Loucy (cell line): ENCODE data around the gene C9orf72.

Source experiments
- H2AFZ ChIP-seq: fragments of 200-600 bp; sonication (generic); 2 replicates; pipeline ENCODE4 v1.6.0; 2016; ENCODE audit warnings: antibody characterized with exemption, mild to moderate bottlenecking, low read length, moderate library complexity
- H3F3A ChIP-seq: fragments of 200-600 bp; 2 replicates; pipeline ENCODE4 v1.6.0; 2016; ENCODE audit warnings: antibody characterized with exemption, low read depth, mild to moderate bottlenecking
- H3K27me3 ChIP-seq: fragments of 200-600 bp; sonication (generic); 2 replicates; pipeline ENCODE4 v1.6.1; 2014; ENCODE audit warnings: low read length, mild to moderate bottlenecking; ENCODE audit not compliant: insufficient read depth, poor library complexity, severe bottlenecking
- H3K36me3 ChIP-seq: fragments of 200-600 bp; sonication (generic); 2 replicates; pipeline ENCODE4 v1.6.1; 2016; ENCODE audit warnings: low read length; ENCODE audit not compliant: insufficient read depth
- H3K4me1 ChIP-seq: fragments of 200-600 bp; sonication (generic); 2 replicates; pipeline ENCODE4 v1.5.1; 2014; ENCODE audit warnings: low read length, mild to moderate bottlenecking; ENCODE audit not compliant: insufficient read depth, poor library complexity, severe bottlenecking
- H3K4me2 ChIP-seq: fragments of 200-600 bp; sonication (generic); 2 replicates; pipeline ENCODE4 v1.6.0; 2014; ENCODE audit warnings: antibody characterized with exemption, low read length, low read depth, mild to moderate bottlenecking; ENCODE audit not compliant: poor library complexity, severe bottlenecking
- H3K4me3 ChIP-seq: fragments of 200-600 bp; sonication (generic); 2 replicates; pipeline ENCODE4 v1.5.1; 2014; ENCODE audit warnings: low read length, mild to moderate bottlenecking, mixed read lengths; ENCODE audit not compliant: poor library complexity, severe bottlenecking
- H3K79me2 ChIP-seq: fragments of 200-600 bp; sonication (generic); 2 replicates; pipeline ENCODE4 v1.6.1; 2014; ENCODE audit warnings: low read length; ENCODE audit not compliant: insufficient read depth
- H3K9ac ChIP-seq: fragments of 200-600 bp; sonication (generic); 2 replicates; pipeline ENCODE4 v1.6.0; 2014; ENCODE audit warnings: mild to moderate bottlenecking, low read depth, low read length, moderate library complexity; ENCODE audit not compliant: poor library complexity, severe bottlenecking
- H3K9me2 ChIP-seq: fragments of 200-600 bp; sonication (generic); replicated peaks from 2 replicates; pipeline ENCODE4 v1.6.1; 2016; ENCODE audit warnings: low read depth, low read length, mixed read lengths
- H3K9me3 ChIP-seq: fragments of 200-600 bp; sonication (generic); 2 replicates; pipeline ENCODE4 v1.6.1; 2014; ENCODE audit warnings: mild to moderate bottlenecking, antibody characterized with exemption, low read length, low read depth; ENCODE audit not compliant: insufficient read depth
- H4K20me1 ChIP-seq: fragments of 200-600 bp; sonication (generic); 2 replicates; pipeline ENCODE4 v1.6.0; 2014; ENCODE audit warnings: antibody characterized with exemption, low read length, mild to moderate bottlenecking; ENCODE audit not compliant: insufficient read depth, poor library complexity, severe bottlenecking
- EZH2phosphoT487 ChIP-seq: fragments of 200-600 bp; IDR thresholded peaks from 2 replicates; pipeline ENCODE4 v1.6.1; 2018; ENCODE audit warnings: antibody characterized with exemption, mild to moderate bottlenecking, moderate library complexity, borderline replicate concordance
- TF ChIP-seq, protein P1 (sequence below): fragments of 200-600 bp; sonication (generic); conservative IDR thresholded peaks from 2 replicates; pipeline ENCODE4 v1.5.1; 2014; ENCODE audit warnings: mild to moderate bottlenecking, antibody characterized with exemption, low read length

C9orf72 gene

DNA sequence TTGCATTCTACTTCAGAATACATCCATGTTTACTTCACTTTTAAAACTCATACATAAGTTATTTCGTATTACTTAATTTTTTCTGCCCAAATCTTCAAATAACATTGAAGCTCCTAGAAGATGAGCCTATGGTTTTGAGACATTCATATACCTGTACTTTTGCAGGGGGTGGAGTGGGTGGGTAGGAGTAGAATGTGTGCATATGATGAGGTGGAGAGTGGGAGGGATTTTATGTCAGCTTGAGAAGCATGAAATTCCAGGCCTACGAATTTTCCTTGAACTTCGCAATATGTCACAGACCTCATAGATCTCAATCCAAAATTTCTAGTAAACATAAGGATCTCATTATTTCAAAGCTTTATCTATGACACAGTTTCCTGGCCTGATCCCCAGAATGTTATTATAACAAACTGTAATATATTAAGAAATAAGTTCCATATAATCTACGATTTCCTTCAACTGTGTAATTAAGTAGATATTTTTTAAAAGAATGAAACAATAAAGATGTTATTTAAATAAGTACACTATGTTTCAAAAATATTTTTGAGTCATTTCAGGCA is 24.0 kb downstream of the C9orf72 start:
- H3K27me3 ChIP-seq = no peaks in the 10 kb centered on the region
- H3K36me3 ChIP-seq = no peaks in the 10 kb centered on the region
- no peaks in the 10 kb centered on the region for H4K20me1 ChIP-seq
- no peaks in the 10 kb centered on the region for H3K9me2 ChIP-seq
- TF ChIP-seq, protein P1, sequence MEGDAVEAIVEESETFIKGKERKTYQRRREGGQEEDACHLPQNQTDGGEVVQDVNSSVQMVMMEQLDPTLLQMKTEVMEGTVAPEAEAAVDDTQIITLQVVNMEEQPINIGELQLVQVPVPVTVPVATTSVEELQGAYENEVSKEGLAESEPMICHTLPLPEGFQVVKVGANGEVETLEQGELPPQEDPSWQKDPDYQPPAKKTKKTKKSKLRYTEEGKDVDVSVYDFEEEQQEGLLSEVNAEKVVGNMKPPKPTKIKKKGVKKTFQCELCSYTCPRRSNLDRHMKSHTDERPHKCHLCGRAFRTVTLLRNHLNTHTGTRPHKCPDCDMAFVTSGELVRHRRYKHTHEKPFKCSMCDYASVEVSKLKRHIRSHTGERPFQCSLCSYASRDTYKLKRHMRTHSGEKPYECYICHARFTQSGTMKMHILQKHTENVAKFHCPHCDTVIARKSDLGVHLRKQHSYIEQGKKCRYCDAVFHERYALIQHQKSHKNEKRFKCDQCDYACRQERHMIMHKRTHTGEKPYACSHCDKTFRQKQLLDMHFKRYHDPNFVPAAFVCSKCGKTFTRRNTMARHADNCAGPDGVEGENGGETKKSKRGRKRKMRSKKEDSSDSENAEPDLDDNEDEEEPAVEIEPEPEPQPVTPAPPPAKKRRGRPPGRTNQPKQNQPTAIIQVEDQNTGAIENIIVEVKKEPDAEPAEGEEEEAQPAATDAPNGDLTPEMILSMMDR = no peak
- TF ChIP-seq EZH2phosphoT487 = no peak
- no peaks in the 10 kb centered on the region for H3K79me2 ChIP-seq
- no peak overlapping the region for H3K4me2 ChIP-seq
- no peak overlapping the region for H3K4me3 ChIP-seq
- no peak overlapping the region for H3K9ac ChIP-seq
- no peaks in the 10 kb centered on the region for H3K9me3 ChIP-seq
- H3F3A ChIP-seq = no peaks in the 10 kb centered on the region
- H3K4me1 ChIP-seq = no peaks in the 10 kb centered on the region
- no peak overlapping the region for H2AFZ ChIP-seq

DNA sequence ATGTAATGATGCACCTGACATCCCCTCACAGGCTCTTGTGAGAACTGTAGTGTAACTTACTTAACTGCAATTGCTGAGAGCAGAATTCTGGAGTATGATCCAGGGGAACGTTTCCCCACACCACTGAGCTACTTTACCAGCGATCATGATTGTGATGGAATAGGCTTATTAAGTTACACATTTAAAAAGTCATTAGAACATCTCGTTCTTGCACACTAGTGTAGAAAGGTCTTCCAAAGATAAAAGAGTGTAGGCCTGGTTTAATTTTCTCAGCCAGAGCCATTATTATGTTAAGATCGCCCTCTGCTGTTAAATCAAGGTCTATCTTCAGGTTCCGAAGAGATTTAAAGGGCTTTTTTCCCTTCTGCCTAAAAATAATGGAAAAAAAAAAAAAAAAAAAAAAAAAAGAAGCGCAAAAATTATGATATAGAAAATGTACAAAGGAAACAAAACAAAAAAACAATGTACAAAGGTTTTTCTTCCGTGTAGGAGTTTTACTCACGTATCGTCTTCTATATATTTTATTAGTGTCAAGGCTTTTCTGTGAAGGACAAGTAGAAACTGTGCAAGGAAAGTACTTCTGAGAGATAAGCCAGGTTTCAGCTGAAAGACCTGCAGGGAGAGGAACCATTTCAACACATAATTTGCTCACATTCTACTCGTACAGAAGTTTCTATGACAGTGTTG is 25.1 kb downstream of the C9orf72 start:
- Histone ChIP-seq H3K79me2 (no peaks in the 10 kb centered on the region), H3K27me3 (no peaks in the 10 kb centered on the region), H3K9me3 (no peaks in the 10 kb centered on the region), H2AFZ (no peak overlapping the region), H3F3A (no peaks in the 10 kb centered on the region), H3K9me2 (no peaks in the 10 kb centered on the region), H3K4me1 (no peaks in the 10 kb centered on the region), H3K4me2 (no peak overlapping the region), H3K9ac (no peak overlapping the region), H4K20me1 (no peaks in the 10 kb centered on the region), H3K4me3 (no peak overlapping the region), H3K36me3 (no peaks in the 10 kb centered on the region)
- TF ChIP-seq EZH2phosphoT487 = no peak
- TF ChIP-seq, protein P1 = peak; percentile 62

DNA sequence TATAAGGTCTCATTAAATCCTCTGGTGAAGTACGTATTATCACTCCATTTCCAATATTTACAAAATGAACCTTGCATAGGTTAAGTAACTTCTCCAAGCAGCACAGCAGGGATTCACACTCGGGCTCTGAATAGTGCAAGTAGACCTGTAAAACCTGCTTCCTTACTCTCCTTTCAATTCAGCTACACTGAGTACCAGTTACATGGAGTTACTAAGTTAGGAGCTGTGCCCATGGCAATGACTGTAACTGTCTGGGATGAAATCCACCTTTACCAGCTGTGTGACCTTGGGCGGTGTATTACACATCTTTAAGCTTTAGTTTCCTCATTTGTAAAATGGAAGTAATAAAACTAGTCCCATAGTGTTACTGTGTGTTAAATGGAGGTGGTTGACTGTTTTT is 27.8 kb downstream of the C9orf72 start:
- Histone ChIP-seq H3K4me1 (no peaks in the 10 kb centered on the region), H3K9ac (no peak overlapping the region), H3K4me3 (no peak overlapping the region), H3K27me3 (no peaks in the 10 kb centered on the region), H2AFZ (no peak overlapping the region), H3K9me2 (no peaks in the 10 kb centered on the region), H4K20me1 (no peaks in the 10 kb centered on the region), H3K9me3 (no peaks in the 10 kb centered on the region), H3F3A (no peaks in the 10 kb centered on the region), H3K36me3 (no peaks in the 10 kb centered on the region), H3K4me2 (no peak overlapping the region), H3K79me2 (no peaks in the 10 kb centered on the region)
- TF ChIP-seq EZH2phosphoT487 = no peak
- TF ChIP-seq, protein P1 = no peak
